ENCODE data around the gene GRAMD1B.

GRAMD1B gene

GRCh38 chr11:123493349-123494063, 63.4 kb downstream of the GRAMD1B start:
- Histone ChIP-seq H3K9me3 (ENCODE audit: control insufficient read depth, insufficient read depth, low read length) (no peaks in the 10 kb centered on the region), H4K20me1 (ENCODE audit: control insufficient read depth, insufficient read depth, low read depth, low read length) (no peaks in the 10 kb centered on the region), H3K36me3 (ENCODE audit: control insufficient read depth, low read length) (no peaks in the 10 kb centered on the region), H3K4me1 (ENCODE audit: control insufficient read depth, low read length) (no peaks in the 10 kb centered on the region), H3F3A (ENCODE audit: control insufficient read depth, insufficient read depth) (no peaks in the 10 kb centered on the region), H3K27ac (ENCODE audit: low read depth, low read length) (no peak overlapping the region), H3K4me3 (ENCODE audit: low read length) (no peak overlapping the region), H3K9me2 (replicated peaks; ENCODE audit: control insufficient read depth, low read length) (no peaks in the 10 kb centered on the region), H3K4me2 (ENCODE audit: low read length) (no peak overlapping the region), H3K27me3 (ENCODE audit: control insufficient read depth, low read length) (peaks cover 12% of the 10 kb centered on the region; the same call in 1 of the 2 replicates), H3K79me2 (ENCODE audit: control insufficient read depth, low read length) (no peaks in the 10 kb centered on the region)
- TF ChIP-seq, protein P1, sequence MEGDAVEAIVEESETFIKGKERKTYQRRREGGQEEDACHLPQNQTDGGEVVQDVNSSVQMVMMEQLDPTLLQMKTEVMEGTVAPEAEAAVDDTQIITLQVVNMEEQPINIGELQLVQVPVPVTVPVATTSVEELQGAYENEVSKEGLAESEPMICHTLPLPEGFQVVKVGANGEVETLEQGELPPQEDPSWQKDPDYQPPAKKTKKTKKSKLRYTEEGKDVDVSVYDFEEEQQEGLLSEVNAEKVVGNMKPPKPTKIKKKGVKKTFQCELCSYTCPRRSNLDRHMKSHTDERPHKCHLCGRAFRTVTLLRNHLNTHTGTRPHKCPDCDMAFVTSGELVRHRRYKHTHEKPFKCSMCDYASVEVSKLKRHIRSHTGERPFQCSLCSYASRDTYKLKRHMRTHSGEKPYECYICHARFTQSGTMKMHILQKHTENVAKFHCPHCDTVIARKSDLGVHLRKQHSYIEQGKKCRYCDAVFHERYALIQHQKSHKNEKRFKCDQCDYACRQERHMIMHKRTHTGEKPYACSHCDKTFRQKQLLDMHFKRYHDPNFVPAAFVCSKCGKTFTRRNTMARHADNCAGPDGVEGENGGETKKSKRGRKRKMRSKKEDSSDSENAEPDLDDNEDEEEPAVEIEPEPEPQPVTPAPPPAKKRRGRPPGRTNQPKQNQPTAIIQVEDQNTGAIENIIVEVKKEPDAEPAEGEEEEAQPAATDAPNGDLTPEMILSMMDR (IDR thresholded peaks at IDR 0.05; ENCODE audit: low read depth, low read length, poor library complexity, severe bottlenecking) = no peak
- TF ChIP-seq EZH2phosphoT487 (IDR thresholded peaks at IDR 0.05; ENCODE audit: borderline replicate concordance, low read length) = no peak

- Histone ChIP-seq H3F3A (ENCODE audit: control insufficient read depth, insufficient read depth) (no peaks in the 10 kb centered on the region), H3K36me3 (ENCODE audit: control insufficient read depth, low read length) (no peaks in the 10 kb centered on the region), H3K79me2 (ENCODE audit: control insufficient read depth, low read length) (no peaks in the 10 kb centered on the region), H3K27ac (ENCODE audit: low read depth, low read length) (no peak overlapping the region), H3K4me3 (ENCODE audit: low read length) (no peak overlapping the region), H3K4me1 (ENCODE audit: control insufficient read depth, low read length) (no peaks in the 10 kb centered on the region), H4K20me1 (ENCODE audit: control insufficient read depth, insufficient read depth, low read depth, low read length) (no peaks in the 10 kb centered on the region), H3K9me3 (ENCODE audit: control insufficient read depth, insufficient read depth, low read length) (no peaks in the 10 kb centered on the region), H3K27me3 (ENCODE audit: control insufficient read depth, low read length) (peaks cover 12% of the 10 kb centered on the region; the same call in 1 of the 2 replicates), H3K4me2 (ENCODE audit: low read length) (no peak overlapping the region), H3K9me2 (replicated peaks; ENCODE audit: control insufficient read depth, low read length) (no peaks in the 10 kb centered on the region)
- TF ChIP-seq, protein P1 (IDR thresholded peaks at IDR 0.05; ENCODE audit: low read depth, low read length, poor library complexity, severe bottlenecking) = no peak
- TF ChIP-seq EZH2phosphoT487 (IDR thresholded peaks at IDR 0.05; ENCODE audit: borderline replicate concordance, low read length) = no peak
Measured at GRCh38 chr11:123494195-123495050, 64.4 kb downstream of the GRAMD1B start.

DNA sequence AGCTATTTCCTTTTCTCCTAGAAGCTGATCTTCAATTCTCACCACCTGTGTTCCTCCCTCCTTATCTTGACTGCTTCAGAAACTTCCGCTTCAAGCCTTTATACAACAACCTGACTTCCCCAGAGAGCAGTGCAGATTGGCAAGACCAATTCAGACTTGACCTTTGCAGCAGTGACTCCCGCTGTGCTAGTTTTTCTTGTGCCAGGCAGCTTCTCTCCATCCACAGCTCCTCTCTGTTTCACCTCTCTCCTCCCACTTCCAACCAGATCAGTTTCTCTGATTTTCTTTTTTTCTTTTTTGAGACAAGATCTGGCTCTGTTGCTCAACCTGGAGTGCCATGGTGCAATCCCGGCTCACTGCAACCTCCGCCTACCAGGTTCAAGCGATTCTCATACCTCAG, 74.3 kb downstream of the GRAMD1B start:
- Histone ChIP-seq H3K9me2 (replicated peaks; ENCODE audit: control insufficient read depth, low read length) (no peaks in the 10 kb centered on the region), H3K36me3 (ENCODE audit: control insufficient read depth, low read length) (no peaks in the 10 kb centered on the region), H3K27me3 (ENCODE audit: control insufficient read depth, low read length) (peaks cover 3% of the 10 kb centered on the region; the same call in 1 of the 2 replicates), H3K9me3 (ENCODE audit: control insufficient read depth, insufficient read depth, low read length) (no peaks in the 10 kb centered on the region), H3K27ac (ENCODE audit: low read depth, low read length) (no peak overlapping the region), H3K79me2 (ENCODE audit: control insufficient read depth, low read length) (no peaks in the 10 kb centered on the region), H4K20me1 (ENCODE audit: control insufficient read depth, insufficient read depth, low read depth, low read length) (no peaks in the 10 kb centered on the region), H3K4me1 (ENCODE audit: control insufficient read depth, low read length) (no peaks in the 10 kb centered on the region), H3K4me3 (ENCODE audit: low read length) (no peak overlapping the region), H3K4me2 (ENCODE audit: low read length) (no peak overlapping the region), H3F3A (ENCODE audit: control insufficient read depth, insufficient read depth) (no peaks in the 10 kb centered on the region)
- TF ChIP-seq, protein P1 (IDR thresholded peaks at IDR 0.05; ENCODE audit: low read depth, low read length, poor library complexity, severe bottlenecking) = no peak
- TF ChIP-seq EZH2phosphoT487 (IDR thresholded peaks at IDR 0.05; ENCODE audit: borderline replicate concordance, low read length) = no peak

Data from DOHH2 (cell line).